HG03342 (cell line): Measurements from ENCODE around the gene KLHL10.

Experiments
- ATAC-seq: cut with Tn5 transposase; IDR thresholded peaks from one replicate; pipeline ENCODE4 v1.9.1; 2021; ENCODE audit warnings: mild to moderate bottlenecking, moderate library complexity; ENCODE audit not compliant: unreplicated experiment

The KLHL10 gene

GRCh38 chr17:41892021-41892376 lies 54.4 kb downstream of the KLHL10 start:
- no peak for ATAC-seq

- no peak for ATAC-seq
Observed at GRCh38 chr17:41893384-41893783, 55.8 kb downstream of the KLHL10 start.

- no peak for ATAC-seq
Observed at GRCh38 chr17:41894791-41895331, 57.2 kb downstream of the KLHL10 start.

- ATAC-seq = no peak
Observed at GRCh38 chr17:41895617-41896016, 58.0 kb downstream of the KLHL10 start.

DNA sequence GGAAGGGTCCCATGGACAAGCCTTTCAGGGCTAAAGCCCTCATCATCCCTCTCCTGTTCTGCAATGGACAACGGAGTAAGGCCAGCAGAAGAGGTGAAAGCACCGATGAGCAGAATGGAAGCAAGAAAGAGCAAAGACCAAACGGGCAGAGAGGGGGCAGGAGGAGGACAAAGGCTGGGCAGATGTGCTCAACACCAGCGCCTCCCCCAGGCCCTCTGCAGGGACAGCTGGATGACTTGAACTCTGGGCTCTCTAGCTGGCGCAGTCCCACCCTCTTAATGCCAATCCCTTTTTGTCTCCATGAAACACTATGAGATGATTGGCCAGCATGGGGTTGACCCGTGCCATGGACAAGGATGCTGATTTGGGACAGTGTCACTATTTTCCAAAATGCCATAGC lies 59.1 kb downstream of the KLHL10 start:
- no peak for ATAC-seq
